GM21381 (cell line): ENCODE results near the gene LPP.

Experiments
- ATAC-seq: cut with Tn5 transposase; IDR thresholded peaks from one replicate; pipeline ENCODE4 v1.9.1; 2021; ENCODE audit warnings: mild to moderate bottlenecking, moderate library complexity; ENCODE audit not compliant: unreplicated experiment

LPP gene

DNA sequence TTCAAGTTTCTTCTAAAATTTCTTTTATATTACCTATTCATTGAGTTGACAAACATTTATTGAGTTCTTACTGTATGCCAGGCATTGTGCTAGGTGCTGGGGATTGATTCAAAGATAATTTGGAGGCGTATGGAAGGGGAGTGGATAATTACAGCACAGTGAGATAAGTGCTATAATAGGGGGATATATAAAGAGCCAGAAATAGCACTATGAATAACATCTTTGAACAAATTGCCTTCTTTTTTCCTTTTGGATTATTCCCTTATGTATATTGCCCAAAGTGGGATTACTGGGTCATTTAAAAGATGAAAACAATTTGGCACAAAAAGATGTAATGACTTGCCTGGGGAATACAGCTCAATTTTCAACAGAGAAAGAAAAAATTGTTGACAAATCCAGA, 64.6 kb downstream of the LPP start:
- no peak for ATAC-seq

DNA sequence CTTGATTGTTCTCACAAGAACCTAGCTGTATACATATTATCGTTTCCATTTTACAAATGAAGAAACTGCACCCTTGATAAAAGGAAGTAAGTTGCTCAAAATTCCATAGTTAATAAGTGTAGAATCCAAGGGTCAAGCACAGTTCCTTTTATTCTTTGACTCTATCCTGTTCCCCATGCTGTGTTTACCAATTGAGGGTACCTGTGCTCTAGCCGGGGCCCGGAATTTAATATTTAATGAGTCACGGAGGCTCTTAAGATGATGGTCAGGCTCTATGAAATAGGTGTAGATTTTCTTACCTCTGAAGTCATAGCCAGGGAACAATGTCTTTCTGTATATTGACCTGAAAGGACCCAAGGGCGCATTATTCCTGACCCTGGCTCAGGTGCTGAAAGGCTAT, 65.2 kb downstream of the LPP start:
- no peak for ATAC-seq

DNA sequence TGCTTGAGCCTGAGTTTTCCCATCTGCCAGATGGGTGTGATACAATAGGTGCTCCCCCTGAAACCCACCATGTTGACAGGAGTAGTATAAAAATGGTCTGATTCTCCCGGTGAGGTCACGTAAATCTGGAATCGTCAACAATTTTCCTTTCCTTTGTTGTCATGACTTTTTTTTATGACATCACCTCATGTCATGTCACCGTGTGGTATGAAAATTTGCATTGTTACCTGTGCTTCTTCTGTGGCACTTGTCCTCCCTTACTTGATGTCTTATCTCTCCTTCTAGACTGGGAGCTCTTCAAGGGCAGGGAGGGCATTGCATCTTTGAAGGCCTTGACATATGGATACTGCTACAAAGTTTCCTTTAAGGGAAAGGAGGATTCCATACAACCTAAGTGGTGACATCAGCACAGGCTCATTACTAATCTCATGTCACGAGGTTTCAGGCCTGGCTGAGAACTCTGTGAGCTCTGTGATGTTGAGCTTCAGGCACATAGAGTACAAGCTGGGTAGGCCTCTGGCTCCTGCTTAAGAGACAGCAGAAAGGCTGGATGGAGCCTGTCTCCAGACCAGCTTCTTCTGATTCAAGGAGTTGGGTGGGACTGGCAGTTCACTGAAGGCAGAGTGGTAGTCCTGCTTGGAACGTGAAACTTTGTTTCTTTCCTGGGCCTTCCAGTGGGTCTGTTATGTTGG, 66.3 kb downstream of the LPP start:
- ATAC-seq = no peak

- ATAC-seq = no peak
Observed at GRCh38 chr3:188220988-188221818, 67.2 kb downstream of the LPP start.

GRCh38 chr3:188223936-188224335, 70.0 kb downstream of the LPP start:
- ATAC-seq = no peak

- ATAC-seq = no peak
Observed at GRCh38 chr3:188227442-188227841, 73.5 kb downstream of the LPP start.

GRCh38 chr3:188229177-188229576, 75.2 kb downstream of the LPP start:
- ATAC-seq = no peak

DNA sequence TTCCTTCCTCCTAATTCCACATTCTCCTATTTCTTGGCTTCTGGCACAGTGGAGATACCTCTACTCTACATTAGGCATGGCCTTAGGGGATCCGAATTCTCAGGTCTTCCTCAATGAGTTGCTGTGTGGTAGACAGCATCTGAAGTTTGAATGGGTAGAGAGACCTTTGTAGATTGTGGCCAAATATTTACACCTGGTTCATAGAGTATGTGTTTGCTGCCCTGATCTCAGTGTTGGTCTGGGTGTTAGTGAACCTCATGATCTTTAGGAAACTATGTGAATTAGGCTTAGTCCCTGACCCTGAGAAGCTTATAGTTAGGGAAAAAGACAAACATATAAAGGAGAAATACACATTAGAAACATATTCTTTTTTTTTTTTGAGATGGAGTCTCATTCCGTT, 75.8 kb downstream of the LPP start:
- ATAC-seq = no peak

DNA sequence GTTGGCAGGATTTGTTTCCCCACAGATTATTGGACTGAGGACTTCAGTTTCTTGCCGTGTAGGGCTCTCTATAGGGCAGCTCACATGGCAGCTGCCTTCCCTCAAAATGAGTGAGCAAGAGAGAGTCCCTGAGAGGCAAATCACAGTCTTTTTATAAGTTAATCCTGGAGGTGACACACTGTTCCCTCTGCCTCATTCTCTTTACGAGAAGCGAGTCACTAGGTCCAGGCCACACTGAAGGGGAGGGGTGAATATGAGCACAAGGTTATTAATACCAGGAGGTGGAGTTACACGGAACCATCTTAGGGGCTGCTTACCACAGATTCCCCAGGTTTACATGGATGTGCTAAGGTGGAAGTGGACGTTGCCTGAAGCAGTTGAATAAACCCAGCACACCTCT, 77.0 kb downstream of the LPP start:
- ATAC-seq = no peak

DNA sequence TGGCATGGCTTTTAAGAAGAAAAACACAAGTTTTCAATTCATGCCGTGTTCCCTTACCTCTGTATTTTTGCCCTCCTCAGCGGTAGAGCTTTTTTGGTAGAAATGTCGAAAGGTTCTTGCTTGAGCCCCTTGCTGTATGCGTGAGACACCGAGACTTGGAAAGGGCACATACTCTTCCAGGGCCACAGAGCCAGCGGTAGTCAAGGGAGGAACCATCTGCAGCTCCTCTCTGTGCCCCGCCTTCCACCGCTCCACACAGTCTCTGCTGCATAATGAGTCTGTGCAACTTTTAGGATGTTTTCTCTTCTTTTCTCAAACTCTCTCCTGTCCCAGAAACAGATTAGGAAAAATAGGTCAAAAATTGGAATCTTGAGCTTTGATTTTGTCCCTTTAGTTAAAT, 77.5 kb downstream of the LPP start:
- ATAC-seq = no peak

GRCh38 chr3:188232656-188233055, 78.7 kb downstream of the LPP start:
- no peak for ATAC-seq

DNA sequence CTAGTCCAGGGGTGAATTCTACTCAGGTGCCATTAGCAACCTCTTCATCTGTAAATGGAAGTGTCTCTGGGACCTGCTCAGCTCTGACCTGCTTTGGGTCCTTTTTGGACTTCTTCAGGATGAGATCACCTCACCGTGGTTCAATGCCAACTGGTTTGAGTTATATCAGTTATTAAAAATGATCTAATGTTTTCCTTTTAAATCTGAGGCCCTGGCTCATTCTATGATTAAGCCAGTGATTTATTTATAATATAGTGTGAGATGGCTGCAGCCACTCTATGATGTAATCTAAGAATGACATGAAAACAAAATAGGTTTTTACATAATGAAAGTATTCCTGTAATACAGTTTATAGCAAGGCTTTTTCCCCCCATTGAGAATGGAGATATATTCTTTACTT, 79.4 kb downstream of the LPP start:
- ATAC-seq = no peak

GRCh38 chr3:188234132-188234531, 80.2 kb downstream of the LPP start:
- no peak for ATAC-seq

DNA sequence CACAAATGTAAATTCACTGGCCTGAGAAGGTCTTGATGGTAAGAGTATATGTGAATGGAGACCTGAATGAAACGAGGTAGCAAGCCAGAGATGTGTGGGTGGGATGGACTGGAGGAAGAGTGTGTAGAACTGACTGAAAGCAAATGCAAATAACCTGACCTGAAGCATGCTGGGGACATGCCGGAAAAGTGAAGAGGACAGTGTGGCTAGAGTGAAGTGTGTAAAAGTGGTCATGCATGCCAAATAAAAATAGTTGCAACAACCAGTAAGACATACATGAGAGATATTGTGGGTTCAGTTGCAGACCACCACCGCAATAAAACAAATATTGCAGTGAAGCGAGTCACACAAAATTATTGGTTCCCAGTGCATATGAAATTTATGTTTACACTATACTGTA, 82.3 kb downstream of the LPP start:
- no peak for ATAC-seq

DNA sequence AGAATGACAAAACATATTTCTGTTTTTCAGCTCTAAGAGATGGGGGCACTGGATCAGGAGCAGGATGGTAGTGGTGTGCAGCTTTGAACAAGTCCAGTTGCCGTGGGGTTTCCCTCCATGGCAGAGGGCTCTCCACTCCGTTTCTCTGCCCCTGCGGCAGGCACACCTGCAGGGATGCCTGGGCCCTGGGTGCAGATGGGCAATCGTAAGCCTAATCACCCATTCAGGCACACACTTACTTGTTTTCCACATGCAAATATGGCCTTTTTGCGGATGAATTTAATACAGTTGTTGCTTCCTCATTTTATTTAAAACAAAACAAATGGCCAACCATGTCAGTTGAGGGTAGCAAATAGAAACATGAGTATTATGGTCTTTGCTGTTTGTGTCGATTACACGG, 85.1 kb downstream of the LPP start:
- no peak for ATAC-seq

DNA sequence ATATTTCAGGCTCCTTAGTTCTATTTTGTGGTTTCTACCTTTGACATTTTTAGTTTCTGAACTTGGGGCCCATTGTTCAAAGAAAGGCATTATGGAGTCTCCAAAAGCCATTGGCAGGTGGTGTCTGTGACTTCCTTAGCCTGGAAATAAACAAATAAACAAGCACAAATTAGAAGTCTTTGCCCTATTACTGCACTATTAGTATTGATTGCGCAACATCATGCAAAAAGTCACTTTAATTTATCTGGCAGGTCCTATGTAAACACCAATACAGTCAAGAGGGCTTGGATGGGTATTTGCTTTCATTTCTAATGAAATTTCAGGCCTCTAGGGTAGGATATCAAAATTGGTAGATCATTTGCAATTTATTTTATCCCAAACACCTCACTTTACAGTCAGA, 85.6 kb downstream of the LPP start:
- no peak for ATAC-seq

- ATAC-seq = no peak
Observed at GRCh38 chr3:188240189-188240981, 86.4 kb downstream of the LPP start.

- no peak for ATAC-seq
Observed at GRCh38 chr3:188241072-188241471, 87.1 kb downstream of the LPP start.

GRCh38 chr3:188241883-188242282, 87.9 kb downstream of the LPP start:
- ATAC-seq = no peak

- no peak for ATAC-seq
Observed at GRCh38 chr3:188242436-188243123, 88.6 kb downstream of the LPP start.

- no peak for ATAC-seq
Observed at GRCh38 chr3:188243124-188243795, 89.3 kb downstream of the LPP start.
